HG03460 (cell line): ENCODE results near the gene POPDC2.
A peak's percentile ranks its signal among the peaks of the same experiment; 100 is the strongest.
"Not testable (repeated sequence)": the region's sequence is repeated elsewhere in the genome, so short reads cannot be mapped to it uniquely, and the experiment has no call there.

Source experiments
- ATAC-seq: cut with Tn5 transposase; IDR thresholded peaks from one replicate; pipeline ENCODE4 v1.9.1; 2021; ENCODE audit not compliant: unreplicated experiment

Gene POPDC2

GRCh38 chr3:119660474-119661440, at the start of gene POPDC2:
Gene POPDC2, minus strand, starts transcription at chr3:119660589. Its CDS starts 166 bp downstream, at chr3:119660423.
- no peak for ATAC-seq

GRCh38 chr3:119703820-119704531, 43.6 kb upstream of the POPDC2 start:
- no peak for ATAC-seq

GRCh38 chr3:119702530-119703527, 42.4 kb upstream of the POPDC2 start, which contains the start of gene CFAP91:
Gene CFAP91, plus strand, starts transcription at chr3:119703022. Its CDS starts 77 bp downstream, at chr3:119703099.
- peak; percentile 88 for ATAC-seq

GRCh38 chr3:119700920-119701734, 40.7 kb upstream of the POPDC2 start:
- peak; percentile 3 for ATAC-seq

- ATAC-seq, result peak; percentile 31
Observed at GRCh38 chr3:119700269-119700919, 40.0 kb upstream of the POPDC2 start.

- peak; percentile 44 for ATAC-seq
Observed at GRCh38 chr3:119697394-119697793, 37.0 kb upstream of the POPDC2 start.

- ATAC-seq, result no peak
Observed at GRCh38 chr3:119695480-119695879, 35.1 kb upstream of the POPDC2 start.

GRCh38 chr3:119690043-119690656, 29.8 kb upstream of the POPDC2 start:
- no peak for ATAC-seq

GRCh38 chr3:119683421-119683820, 23.0 kb upstream of the POPDC2 start:
- no peak for ATAC-seq

GRCh38 chr3:119681279-119681678, 20.9 kb upstream of the POPDC2 start:
- no peak for ATAC-seq

GRCh38 chr3:119679874-119680273, 19.5 kb upstream of the POPDC2 start:
- ATAC-seq, result no peak

- ATAC-seq, result not testable (repeated sequence)
Observed at GRCh38 chr3:119678209-119678608, 17.8 kb upstream of the POPDC2 start.

- no peak for ATAC-seq
Observed at GRCh38 chr3:119677641-119677934, 17.2 kb upstream of the POPDC2 start.

GRCh38 chr3:119676771-119677640, 16.6 kb upstream of the POPDC2 start, which contains the start of gene COX17:
Gene COX17, minus strand, starts transcription at chr3:119677406. Its CDS starts 96 bp downstream, at chr3:119677310.
- peak; percentile 87 for ATAC-seq

GRCh38 chr3:119676020-119676419, 15.6 kb upstream of the POPDC2 start:
- no peak for ATAC-seq

GRCh38 chr3:119675188-119675874, 14.9 kb upstream of the POPDC2 start:
- no peak for ATAC-seq

- no peak for ATAC-seq
Observed at GRCh38 chr3:119673875-119674274, 13.5 kb upstream of the POPDC2 start.
